ENCODE results near the gene CD320. TPM values are rescaled to one million over a fixed set of nuclear protein-coding genes. Genes with fewer than 3 reads are reported as not detected.

CD320 gene
- total and polyA plus RNA-seq, 10 of the 15 experiments (the other 5 are each of a cell fraction or from before 2014, with no cell fraction given), result 1.1 to 134 (median 46.5) TPM

DNA sequence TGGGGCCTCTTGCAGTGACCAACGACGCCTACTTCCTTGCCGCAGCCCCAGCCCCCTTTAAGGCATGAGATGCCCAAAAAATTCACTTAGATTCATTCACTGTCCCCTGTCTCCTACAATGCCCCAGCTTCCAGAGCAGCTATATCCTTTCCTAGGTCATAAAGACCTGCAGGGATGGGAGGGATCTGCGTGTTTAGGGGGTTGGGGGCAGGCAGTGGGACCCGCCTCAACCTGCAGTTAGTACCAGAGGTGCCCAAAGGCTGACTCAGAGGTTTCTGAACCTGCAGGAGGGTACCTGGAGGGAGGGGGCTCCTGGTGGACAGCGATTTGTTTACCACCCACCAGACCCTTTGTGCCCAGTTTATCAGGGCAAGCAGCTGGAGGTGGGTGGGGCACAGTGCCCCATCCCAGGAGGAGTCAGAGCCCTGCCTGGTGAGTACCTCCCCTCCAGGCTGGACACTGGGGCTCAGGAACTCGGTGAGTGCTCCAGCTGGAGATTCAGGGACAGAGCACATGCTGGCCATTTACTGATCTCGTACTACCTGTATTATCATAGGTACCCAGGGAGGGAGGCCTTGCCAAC is 23.2 kb upstream of the CD320 start:
- Histone ChIP-seq H3K27ac (ENCODE audit: control insufficient read depth, insufficient read depth) (no peak overlapping the region), H3K79me2 (ENCODE audit: control insufficient read depth, insufficient read depth, low read length) (no peaks in the 10 kb centered on the region), H3K4me1 (ENCODE audit: control insufficient read depth, insufficient read depth, low read length) (peaks cover 2% of the 10 kb centered on the region; the same call in 1 of the 2 replicates), H3K9ac (ENCODE audit: control insufficient read depth, insufficient read depth, low read length) (no peak overlapping the region), H2AFZ (ENCODE audit: control insufficient read depth, low read depth, low read length) (no peak overlapping the region), H3K4me2 (ENCODE audit: control insufficient read depth, insufficient read depth) (no peak overlapping the region), H3K36me3 (ENCODE audit: control insufficient read depth in 2 of 2, insufficient read depth in 2 of 2, low read length in 1 of 2) (no peaks in the 10 kb centered on the region), H4K20me1 (ENCODE audit: control insufficient read depth, insufficient read depth) (no peaks in the 10 kb centered on the region), H3K9me3 (replicated peaks; ENCODE audit: control insufficient read depth, insufficient read depth, low read length) (no peaks in the 10 kb centered on the region), H3K27me3 (replicated peaks in 1 of 2; ENCODE audit: control insufficient read depth in 2 of 2, insufficient read depth in 2 of 2, low read length in 1 of 2) (peaks cover 2 to 5% of the 10 kb centered on the region in 2 experiments; a peak in 3 of 4 replicates), H3K4me3 (no peak overlapping the region)
- no TSS peak for BruUV-seq (replicated peaks)
- DNase-seq (ENCODE audit: low read depth, low spot score) (no peak), FAIRE-seq (no peak), ATAC-seq (no peak)
- ChIA-PET CTCF (interaction anchor here (1.0 kb wide), 1 partner anchor 23 kb away, joined by 3 read pairs; no protein-coding TSS in a partner anchor), POLR2A (interaction anchor here (0.6 kb wide), 1 partner anchor 94 kb away, joined by 5 read pairs; no protein-coding TSS in a partner anchor), SMC1A (ENCODE audit: uncharacterized antibody, unreplicated experiment) (interaction anchor here (0.5 kb wide), 1 partner anchor 145 kb away, joined by 3 read pairs; no protein-coding TSS in a partner anchor), RAD21 (ENCODE audit: unreplicated experiment) (interaction anchor here (0.7 kb wide), 1 partner anchor 64 kb away, joined by 4 read pairs; no protein-coding TSS in a partner anchor)
- in situ Hi-C loops (cut with MboI), result no loop called here
- intact Hi-C loops (cut with micrococcal nuclease; ENCODE audit: unreplicated experiment), result no loop called here
- 38% methylated on average over 8 of the region's 8 CpGs for WGBS (ENCODE audit: insufficient coverage, insufficient replicate concordance, low lambda C conversion rate, missing lambda C conversion rate)
- TF ChIP-seq CREM (IDR thresholded peaks at IDR 0.05; ENCODE audit: low read depth), result no peak
- TF ChIP-seq, protein P1, sequence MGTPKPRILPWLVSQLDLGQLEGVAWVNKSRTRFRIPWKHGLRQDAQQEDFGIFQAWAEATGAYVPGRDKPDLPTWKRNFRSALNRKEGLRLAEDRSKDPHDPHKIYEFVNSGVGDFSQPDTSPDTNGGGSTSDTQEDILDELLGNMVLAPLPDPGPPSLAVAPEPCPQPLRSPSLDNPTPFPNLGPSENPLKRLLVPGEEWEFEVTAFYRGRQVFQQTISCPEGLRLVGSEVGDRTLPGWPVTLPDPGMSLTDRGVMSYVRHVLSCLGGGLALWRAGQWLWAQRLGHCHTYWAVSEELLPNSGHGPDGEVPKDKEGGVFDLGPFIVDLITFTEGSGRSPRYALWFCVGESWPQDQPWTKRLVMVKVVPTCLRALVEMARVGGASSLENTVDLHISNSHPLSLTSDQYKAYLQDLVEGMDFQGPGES (IDR thresholded peaks at IDR 0.05), result no peak
- TF ChIP-seq, protein P2, sequence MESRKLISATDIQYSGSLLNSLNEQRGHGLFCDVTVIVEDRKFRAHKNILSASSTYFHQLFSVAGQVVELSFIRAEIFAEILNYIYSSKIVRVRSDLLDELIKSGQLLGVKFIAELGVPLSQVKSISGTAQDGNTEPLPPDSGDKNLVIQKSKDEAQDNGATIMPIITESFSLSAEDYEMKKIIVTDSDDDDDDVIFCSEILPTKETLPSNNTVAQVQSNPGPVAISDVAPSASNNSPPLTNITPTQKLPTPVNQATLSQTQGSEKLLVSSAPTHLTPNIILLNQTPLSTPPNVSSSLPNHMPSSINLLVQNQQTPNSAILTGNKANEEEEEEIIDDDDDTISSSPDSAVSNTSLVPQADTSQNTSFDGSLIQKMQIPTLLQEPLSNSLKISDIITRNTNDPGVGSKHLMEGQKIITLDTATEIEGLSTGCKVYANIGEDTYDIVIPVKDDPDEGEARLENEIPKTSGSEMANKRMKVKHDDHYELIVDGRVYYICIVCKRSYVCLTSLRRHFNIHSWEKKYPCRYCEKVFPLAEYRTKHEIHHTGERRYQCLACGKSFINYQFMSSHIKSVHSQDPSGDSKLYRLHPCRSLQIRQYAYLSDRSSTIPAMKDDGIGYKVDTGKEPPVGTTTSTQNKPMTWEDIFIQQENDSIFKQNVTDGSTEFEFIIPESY (IDR thresholded peaks at IDR 0.05), result no peak
- TF ChIP-seq, protein P3, sequence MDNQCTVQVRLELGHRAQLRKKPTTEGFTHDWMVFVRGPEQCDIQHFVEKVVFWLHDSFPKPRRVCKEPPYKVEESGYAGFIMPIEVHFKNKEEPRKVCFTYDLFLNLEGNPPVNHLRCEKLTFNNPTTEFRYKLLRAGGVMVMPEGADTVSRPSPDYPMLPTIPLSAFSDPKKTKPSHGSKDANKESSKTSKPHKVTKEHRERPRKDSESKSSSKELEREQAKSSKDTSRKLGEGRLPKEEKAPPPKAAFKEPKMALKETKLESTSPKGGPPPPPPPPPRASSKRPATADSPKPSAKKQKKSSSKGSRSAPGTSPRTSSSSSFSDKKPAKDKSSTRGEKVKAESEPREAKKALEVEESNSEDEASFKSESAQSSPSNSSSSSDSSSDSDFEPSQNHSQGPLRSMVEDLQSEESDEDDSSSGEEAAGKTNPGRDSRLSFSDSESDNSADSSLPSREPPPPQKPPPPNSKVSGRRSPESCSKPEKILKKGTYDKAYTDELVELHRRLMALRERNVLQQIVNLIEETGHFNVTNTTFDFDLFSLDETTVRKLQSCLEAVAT (IDR thresholded peaks at IDR 0.05), result no peak
- TF ChIP-seq BACH1 (IDR thresholded peaks at IDR 0.05; ENCODE audit: borderline replicate concordance), result no peak
- TF ChIP-seq, protein P4, sequence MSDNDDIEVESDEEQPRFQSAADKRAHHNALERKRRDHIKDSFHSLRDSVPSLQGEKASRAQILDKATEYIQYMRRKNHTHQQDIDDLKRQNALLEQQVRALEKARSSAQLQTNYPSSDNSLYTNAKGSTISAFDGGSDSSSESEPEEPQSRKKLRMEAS (IDR thresholded peaks at IDR 0.05; ENCODE audit: low read depth, low read length), result no peak
- TF ChIP-seq SRF (IDR thresholded peaks at IDR 0.05; ENCODE audit: low read depth in 2 of 2, low read length in 2 of 2), result no peak
- no peak for TF ChIP-seq ZSCAN29 (IDR thresholded peaks at IDR 0.05)
- no peak for TF ChIP-seq HDAC2 (IDR thresholded peaks at IDR 0.05)
- no peak for TF ChIP-seq YY1 (IDR thresholded peaks at IDR 0.05; ENCODE audit: low read depth, low read length)
- TF ChIP-seq MTA3 (IDR thresholded peaks at IDR 0.05; ENCODE audit: borderline replicate concordance, low read length), result no peak
- TF ChIP-seq, protein P5, sequence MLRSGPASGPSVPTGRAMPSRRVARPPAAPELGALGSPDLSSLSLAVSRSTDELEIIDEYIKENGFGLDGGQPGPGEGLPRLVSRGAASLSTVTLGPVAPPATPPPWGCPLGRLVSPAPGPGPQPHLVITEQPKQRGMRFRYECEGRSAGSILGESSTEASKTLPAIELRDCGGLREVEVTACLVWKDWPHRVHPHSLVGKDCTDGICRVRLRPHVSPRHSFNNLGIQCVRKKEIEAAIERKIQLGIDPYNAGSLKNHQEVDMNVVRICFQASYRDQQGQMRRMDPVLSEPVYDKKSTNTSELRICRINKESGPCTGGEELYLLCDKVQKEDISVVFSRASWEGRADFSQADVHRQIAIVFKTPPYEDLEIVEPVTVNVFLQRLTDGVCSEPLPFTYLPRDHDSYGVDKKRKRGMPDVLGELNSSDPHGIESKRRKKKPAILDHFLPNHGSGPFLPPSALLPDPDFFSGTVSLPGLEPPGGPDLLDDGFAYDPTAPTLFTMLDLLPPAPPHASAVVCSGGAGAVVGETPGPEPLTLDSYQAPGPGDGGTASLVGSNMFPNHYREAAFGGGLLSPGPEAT (IDR thresholded peaks at IDR 0.05; ENCODE audit: low read depth), result no peak
- no peak for TF ChIP-seq TBL1XR1 (IDR thresholded peaks at IDR 0.05; ENCODE audit: low read depth, low read length)
- TF ChIP-seq, protein P6, sequence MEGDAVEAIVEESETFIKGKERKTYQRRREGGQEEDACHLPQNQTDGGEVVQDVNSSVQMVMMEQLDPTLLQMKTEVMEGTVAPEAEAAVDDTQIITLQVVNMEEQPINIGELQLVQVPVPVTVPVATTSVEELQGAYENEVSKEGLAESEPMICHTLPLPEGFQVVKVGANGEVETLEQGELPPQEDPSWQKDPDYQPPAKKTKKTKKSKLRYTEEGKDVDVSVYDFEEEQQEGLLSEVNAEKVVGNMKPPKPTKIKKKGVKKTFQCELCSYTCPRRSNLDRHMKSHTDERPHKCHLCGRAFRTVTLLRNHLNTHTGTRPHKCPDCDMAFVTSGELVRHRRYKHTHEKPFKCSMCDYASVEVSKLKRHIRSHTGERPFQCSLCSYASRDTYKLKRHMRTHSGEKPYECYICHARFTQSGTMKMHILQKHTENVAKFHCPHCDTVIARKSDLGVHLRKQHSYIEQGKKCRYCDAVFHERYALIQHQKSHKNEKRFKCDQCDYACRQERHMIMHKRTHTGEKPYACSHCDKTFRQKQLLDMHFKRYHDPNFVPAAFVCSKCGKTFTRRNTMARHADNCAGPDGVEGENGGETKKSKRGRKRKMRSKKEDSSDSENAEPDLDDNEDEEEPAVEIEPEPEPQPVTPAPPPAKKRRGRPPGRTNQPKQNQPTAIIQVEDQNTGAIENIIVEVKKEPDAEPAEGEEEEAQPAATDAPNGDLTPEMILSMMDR (IDR thresholded peaks at IDR 0.05 in 2 of 3, conservative IDR thresholded peaks at IDR 0.05 in 1 of 3; ENCODE audit: control insufficient read depth in 2 of 3, extremely low read depth in 1 of 3, insufficient read depth in 1 of 3, low read depth in 3 of 3, low read length in 3 of 3), result no peak
- no peak for TF ChIP-seq ZNF207 (IDR thresholded peaks at IDR 0.05; ENCODE audit: borderline replicate concordance)
